ENCODE data around the gene ABLIM1. TPM values are rescaled to one million over a fixed set of nuclear protein-coding genes. Genes with fewer than 3 reads are reported as not detected.
A peak's percentile ranks its signal among the peaks of the same experiment; 100 is the strongest.

Gene ABLIM1
- total and polyA plus RNA-seq, 2 experiments from 2014 or later: 21.9 to 45.1 TPM

GRCh38 chr10:114703377-114704107 is 45.5 kb upstream of the ABLIM1 start:
- H3K4me2 ChIP-seq: no peak overlapping the region
- peak; percentile 85 for ATAC-seq
- no peaks in the 10 kb centered on the region for H3K4me1 ChIP-seq (ENCODE audit: insufficient read depth)
- peaks cover 4% of the 10 kb centered on the region; the same call in 2 of the 3 replicates for H3K9me3 Mint-ChIP-seq
- H3K27ac Mint-ChIP-seq: no peak overlapping the region
- no peaks in the 10 kb centered on the region for H3K79me2 ChIP-seq (replicated peaks; ENCODE audit: insufficient read depth)
- DNase-seq (ENCODE audit: low spot score): peak; percentile 69
- H2AFZ ChIP-seq: no peak overlapping the region
- no peak overlapping the region for H3K27ac ChIP-seq (ENCODE audit: low read depth)
- H3K36me3 ChIP-seq (ENCODE audit: insufficient read depth): no peaks in the 10 kb centered on the region
- H3F3A ChIP-seq (replicated peaks; ENCODE audit: low read depth): no peaks in the 10 kb centered on the region
- H4K20me1 ChIP-seq (replicated peaks; ENCODE audit: insufficient read depth): no peaks in the 10 kb centered on the region
- H3K9me2 ChIP-seq (ENCODE audit: insufficient read depth): no peaks in the 10 kb centered on the region
- H3K4me3 Mint-ChIP-seq: no peak overlapping the region
- H3K4me1 Mint-ChIP-seq: peaks cover 4% of the 10 kb centered on the region; the same call in 1 of the 3 replicates
- no peaks in the 10 kb centered on the region for H3K27me3 ChIP-seq (ENCODE audit: insufficient read depth)
- peaks cover 2% of the 10 kb centered on the region; the same call in 1 of the 3 replicates for H3K36me3 Mint-ChIP-seq (ENCODE audit: low read depth)
- no peak overlapping the region for H3K4me3 ChIP-seq
- no peaks in the 10 kb centered on the region for H3K27me3 Mint-ChIP-seq (ENCODE audit: insufficient read depth, low read depth, poor library complexity)
- TF ChIP-seq CTCF (conservative IDR thresholded peaks at IDR 0.05; ENCODE audit: low read depth in 2 of 2) (peak; percentile 81 to 84), CREB1 (CRISPR knock-in tag; IDR thresholded peaks at IDR 0.05; ENCODE audit: low read depth) (no peak)

- no peak overlapping the region for H3K4me2 ChIP-seq
- no peaks in the 10 kb centered on the region for H3F3A ChIP-seq (replicated peaks; ENCODE audit: low read depth)
- H3K9me2 ChIP-seq (ENCODE audit: insufficient read depth): no peaks in the 10 kb centered on the region
- ATAC-seq (no peak), DNase-seq (ENCODE audit: low spot score) (no peak)
- no peak overlapping the region for H3K27ac ChIP-seq (ENCODE audit: low read depth)
- Mint-ChIP-seq H3K27ac (no peak overlapping the region), H3K4me3 (no peak overlapping the region), H3K4me1 (peaks cover 6% of the 10 kb centered on the region; the same call in 1 of the 3 replicates), H3K27me3 (ENCODE audit: insufficient read depth, low read depth, poor library complexity) (peaks cover 4% of the 10 kb centered on the region), H3K9me3 (peaks cover 4% of the 10 kb centered on the region; the same call in 2 of the 3 replicates), H3K36me3 (ENCODE audit: low read depth) (peaks cover 2% of the 10 kb centered on the region; the same call in 1 of the 3 replicates)
- TF ChIP-seq REST (IDR thresholded peaks at IDR 0.05; ENCODE audit: unreplicated experiment): no peak
- TF ChIP-seq EZH2phosphoT487 (IDR thresholded peaks at IDR 0.05; ENCODE audit: unreplicated experiment): no peak
- TF ChIP-seq ZNF331 (CRISPR knock-in tag; IDR thresholded peaks at IDR 0.05; ENCODE audit: low read depth): no peak
- no peak overlapping the region for H2AFZ ChIP-seq
- no peaks in the 10 kb centered on the region for H4K20me1 ChIP-seq (replicated peaks; ENCODE audit: insufficient read depth)
- no peak overlapping the region for H3K4me3 ChIP-seq
- H3K27me3 ChIP-seq (ENCODE audit: insufficient read depth): no peaks in the 10 kb centered on the region
- no peaks in the 10 kb centered on the region for H3K79me2 ChIP-seq (replicated peaks; ENCODE audit: insufficient read depth)
- no peaks in the 10 kb centered on the region for H3K36me3 ChIP-seq (ENCODE audit: insufficient read depth)
- no peaks in the 10 kb centered on the region for H3K4me1 ChIP-seq (ENCODE audit: insufficient read depth)
These were observed 40.4 kb upstream of the ABLIM1 start for GRCh38 chr10:114698271-114699061.
